Measurements from ENCODE around the gene NMT1.

Gene NMT1

DNA sequence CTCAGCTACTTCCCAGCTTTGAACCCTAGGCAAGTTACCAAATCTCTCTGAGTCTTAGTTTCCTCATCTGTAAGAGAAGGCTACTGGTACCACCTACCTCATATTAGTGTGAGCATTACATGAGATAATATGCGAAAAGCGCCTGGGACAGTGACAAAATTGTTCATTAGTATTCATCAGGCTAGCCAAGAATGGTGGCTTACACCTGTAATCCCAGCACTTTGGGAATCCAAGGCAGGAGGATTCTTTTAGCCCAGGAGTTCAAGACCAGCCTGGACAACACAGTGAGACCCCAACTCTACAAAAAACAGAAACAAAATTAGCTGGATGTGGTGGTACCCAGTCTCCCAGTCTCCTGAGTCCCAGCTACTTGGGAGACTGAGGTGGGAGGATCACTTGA, 67.9 kb downstream of the NMT1 start:
- TF ChIP-seq CTCF (IDR thresholded peaks at IDR 0.05; ENCODE audit: low read depth, low read length, poor library complexity, severe bottlenecking) (no peak), EZH2phosphoT487 (IDR thresholded peaks at IDR 0.05; ENCODE audit: borderline replicate concordance, low read length) (no peak)
- H3K4me2 ChIP-seq (ENCODE audit: low read length): no peak overlapping the region
- no peaks in the 10 kb centered on the region for H3K79me2 ChIP-seq (ENCODE audit: control insufficient read depth, low read length)
- no peaks in the 10 kb centered on the region for H3K36me3 ChIP-seq (ENCODE audit: control insufficient read depth, low read length)
- H3K4me3 ChIP-seq (ENCODE audit: low read length): no peak overlapping the region
- peaks cover 3% of the 10 kb centered on the region; the same call in 1 of the 2 replicates for H3F3A ChIP-seq (ENCODE audit: control insufficient read depth, insufficient read depth)
- no peak overlapping the region for H3K27ac ChIP-seq (ENCODE audit: low read depth, low read length)
- H3K9me2 ChIP-seq (replicated peaks; ENCODE audit: control insufficient read depth, low read length): no peaks in the 10 kb centered on the region
- no peaks in the 10 kb centered on the region for H3K9me3 ChIP-seq (ENCODE audit: control insufficient read depth, insufficient read depth, low read length)
- H3K4me1 ChIP-seq (ENCODE audit: control insufficient read depth, low read length): peaks cover 12% of the 10 kb centered on the region
- 0 out of 2 replicates have a peak, but pooled peaks cover 4% of the 10 kb centered on the region for H4K20me1 ChIP-seq (ENCODE audit: control insufficient read depth, insufficient read depth, low read depth, low read length)
- peaks cover 16% of the 10 kb centered on the region for H3K27me3 ChIP-seq (ENCODE audit: control insufficient read depth, low read length)

- TF ChIP-seq CTCF (IDR thresholded peaks at IDR 0.05; ENCODE audit: low read depth, low read length, poor library complexity, severe bottlenecking): no peak
- TF ChIP-seq EZH2phosphoT487 (IDR thresholded peaks at IDR 0.05; ENCODE audit: borderline replicate concordance, low read length): no peak
- H3K36me3 ChIP-seq (ENCODE audit: control insufficient read depth, low read length): no peaks in the 10 kb centered on the region
- H3K4me2 ChIP-seq (ENCODE audit: low read length): no peak overlapping the region
- no peak overlapping the region for H3K27ac ChIP-seq (ENCODE audit: low read depth, low read length)
- peaks cover 12% of the 10 kb centered on the region for H3K4me1 ChIP-seq (ENCODE audit: control insufficient read depth, low read length)
- no peaks in the 10 kb centered on the region for H3K79me2 ChIP-seq (ENCODE audit: control insufficient read depth, low read length)
- H4K20me1 ChIP-seq (ENCODE audit: control insufficient read depth, insufficient read depth, low read depth, low read length): 0 out of 2 replicates have a peak, but pooled peaks cover 4% of the 10 kb centered on the region
- no peaks in the 10 kb centered on the region for H3K9me3 ChIP-seq (ENCODE audit: control insufficient read depth, insufficient read depth, low read length)
- no peaks in the 10 kb centered on the region for H3K9me2 ChIP-seq (replicated peaks; ENCODE audit: control insufficient read depth, low read length)
- H3K4me3 ChIP-seq (ENCODE audit: low read length): no peak overlapping the region
- peaks cover 16% of the 10 kb centered on the region for H3K27me3 ChIP-seq (ENCODE audit: control insufficient read depth, low read length)
- peaks cover 4% of the 10 kb centered on the region; the same call in 1 of the 2 replicates for H3F3A ChIP-seq (ENCODE audit: control insufficient read depth, insufficient read depth)
Measured at GRCh38 chr17:45129426-45129939, 68.4 kb downstream of the NMT1 start.

- Histone ChIP-seq H3K4me1 (ENCODE audit: control insufficient read depth, low read length) (peaks cover 12% of the 10 kb centered on the region), H3K79me2 (ENCODE audit: control insufficient read depth, low read length) (no peaks in the 10 kb centered on the region), H3K9me3 (ENCODE audit: control insufficient read depth, insufficient read depth, low read length) (no peaks in the 10 kb centered on the region), H4K20me1 (ENCODE audit: control insufficient read depth, insufficient read depth, low read depth, low read length) (0 out of 2 replicates have a peak, but pooled peaks cover 4% of the 10 kb centered on the region), H3K27ac (ENCODE audit: low read depth, low read length) (no peak overlapping the region), H3K27me3 (ENCODE audit: control insufficient read depth, low read length) (peaks cover 16% of the 10 kb centered on the region), H3K4me2 (ENCODE audit: low read length) (no peak overlapping the region), H3K4me3 (ENCODE audit: low read length) (no peak overlapping the region), H3K36me3 (ENCODE audit: control insufficient read depth, low read length) (no peaks in the 10 kb centered on the region), H3K9me2 (replicated peaks; ENCODE audit: control insufficient read depth, low read length) (no peaks in the 10 kb centered on the region), H3F3A (ENCODE audit: control insufficient read depth, insufficient read depth) (peaks cover 4% of the 10 kb centered on the region; the same call in 1 of the 2 replicates)
- TF ChIP-seq CTCF (IDR thresholded peaks at IDR 0.05; ENCODE audit: low read depth, low read length, poor library complexity, severe bottlenecking) (no peak), EZH2phosphoT487 (IDR thresholded peaks at IDR 0.05; ENCODE audit: borderline replicate concordance, low read length) (no peak)
Measured at GRCh38 chr17:45129940-45130680, 69.0 kb downstream of the NMT1 start.

Data from DOHH2 (cell line).